Liver (tissue), 9 donors: Measurements from ENCODE around the gene KRTDAP. TPM values are rescaled to one million over a fixed set of nuclear protein-coding genes. Genes with fewer than 3 reads are reported as not detected.

Source experiments
- DNase-seq: peaks from one replicate; pipeline ENCODE4 v3.0.0-alpha.2; 2017; ENCODE audit warnings: low spot score
- H3K27ac ChIP-seq, 2 donors: one replicate each; pipeline ENCODE4 v1.7.0; 2013; ENCODE audit warnings: inconsistent platforms in 2 of 2, low read length in 2 of 2, control low read depth in 1 of 2, low read depth in 1 of 2, mild to moderate bottlenecking in 1 of 2
- H3K27me3 ChIP-seq, 4 donors: one replicate each; pipeline versions ENCODE4 v1.6.1 to v1.7.0; 2013; ENCODE audit warnings: low read length in 3 of 4, inconsistent platforms in 1 of 4, mild to moderate bottlenecking in 1 of 4, moderate library complexity in 1 of 4; ENCODE audit not compliant: control insufficient read depth in 4 of 4, insufficient read depth in 4 of 4
- H3K36me3 ChIP-seq, 4 donors: one replicate each; pipeline versions ENCODE4 v1.6.1 to v1.7.0; 2013; ENCODE audit warnings: low read length in 3 of 4, mild to moderate bottlenecking in 3 of 4, low read depth in 1 of 4, moderate library complexity in 1 of 4; ENCODE audit not compliant: control insufficient read depth in 4 of 4, insufficient read depth in 3 of 4
- H3K4me1 ChIP-seq, 4 donors: one replicate each; pipeline versions ENCODE4 v1.6.1 to v1.7.0; 2013; ENCODE audit warnings: low read length in 3 of 4, mild to moderate bottlenecking in 3 of 4, moderate library complexity in 1 of 4; ENCODE audit not compliant: control insufficient read depth in 4 of 4, insufficient read depth in 4 of 4
- H3K4me3 ChIP-seq, 3 donors: one replicate each; pipeline versions ENCODE4 v1.6.1 to v1.7.0; 2013; ENCODE audit warnings: low read length in 3 of 3, control low read depth in 1 of 3, low read depth in 1 of 3, mild to moderate bottlenecking in 1 of 3
- H3K9ac ChIP-seq, 2 donors: one replicate each; pipeline ENCODE4 v1.7.0; 2013; ENCODE audit warnings: low read length in 2 of 2, mild to moderate bottlenecking in 2 of 2, moderate library complexity in 2 of 2, control low read depth in 1 of 2, low read depth in 1 of 2
- H3K9me3 ChIP-seq, 4 donors: one replicate each; pipeline versions ENCODE4 v1.6.1 to v1.7.0; 2013; ENCODE audit warnings: low read length in 3 of 4; ENCODE audit not compliant: control insufficient read depth in 4 of 4
- ATF3 ChIP-seq: IDR thresholded peaks from 2 replicates; pipeline ENCODE4 v1.6.1; 2016; ENCODE audit warnings: antibody characterized with exemption
- CTCF ChIP-seq: fragments of 150-350 bp; IDR thresholded peaks from 2 replicates; pipeline ENCODE4 v1.5.1; 2017; ENCODE audit warnings: improper control_type of control experiment, low read depth, low read length; ENCODE audit not compliant: missing input control
- EGR1 ChIP-seq, 2 donors: IDR thresholded peaks; 2 replicates each; pipeline ENCODE4 v1.6.1; 2016 to 2018; ENCODE audit warnings: antibody characterized with exemption in 2 of 2, low read depth in 2 of 2
- FOXA1 ChIP-seq: IDR thresholded peaks from 2 replicates; pipeline ENCODE4 v1.6.1; 2016; ENCODE audit warnings: antibody characterized with exemption
- FOXA2 ChIP-seq: IDR thresholded peaks from 2 replicates; pipeline ENCODE4 v1.6.1; 2016; ENCODE audit warnings: antibody characterized with exemption
- GABPA ChIP-seq, 2 donors: IDR thresholded peaks in 1 of 2; conservative IDR thresholded peaks in 1 of 2; 2 replicates each; pipeline ENCODE4 v1.6.1; 2016; ENCODE audit warnings: antibody characterized with exemption in 2 of 2, mild to moderate bottlenecking in 1 of 2, moderate library complexity in 1 of 2
- HNF4A ChIP-seq, 2 donors: conservative IDR thresholded peaks; 2 replicates each; pipeline ENCODE4 v1.6.1; 2016; ENCODE audit warnings: antibody characterized with exemption in 2 of 2, mild to moderate bottlenecking in 2 of 2
- HNF4G ChIP-seq: IDR thresholded peaks from 2 replicates; pipeline ENCODE4 v1.6.1; 2016; ENCODE audit warnings: antibody characterized with exemption
- JUND ChIP-seq, 2 donors: IDR thresholded peaks; 2 replicates each; pipeline ENCODE4 v1.6.1; 2016; ENCODE audit warnings: antibody characterized with exemption in 2 of 2
- NR2F2 ChIP-seq: IDR thresholded peaks from 2 replicates; pipeline ENCODE4 v1.6.1; 2016; ENCODE audit warnings: antibody characterized with exemption
- RAD21 ChIP-seq, 2 donors: IDR thresholded peaks; 2 replicates each; pipeline ENCODE4 v1.6.1; 2016; ENCODE audit warnings: antibody characterized with exemption in 2 of 2, mild to moderate bottlenecking in 2 of 2
- RXRA ChIP-seq, 2 donors: IDR thresholded peaks; 2 replicates each; pipeline ENCODE4 v1.6.1; 2017 to 2018; ENCODE audit warnings: antibody characterized with exemption in 2 of 2, mild to moderate bottlenecking in 1 of 2
- SP1 ChIP-seq: IDR thresholded peaks from 2 replicates; pipeline ENCODE4 v1.6.1; 2018; ENCODE audit warnings: antibody characterized with exemption, mild to moderate bottlenecking
- TAF1 ChIP-seq: conservative IDR thresholded peaks from 2 replicates; pipeline ENCODE4 v1.6.1; 2016; ENCODE audit warnings: antibody characterized with exemption, mild to moderate bottlenecking
- YY1 ChIP-seq: IDR thresholded peaks from 2 replicates; pipeline ENCODE4 v1.6.1; 2016; ENCODE audit warnings: antibody characterized with exemption, mild to moderate bottlenecking
- ZBTB33 ChIP-seq: IDR thresholded peaks from 2 replicates; pipeline ENCODE4 v1.6.1; 2016; ENCODE audit warnings: antibody characterized with exemption
- WGBS: extraction: QIAGEN DNeasy Blood & Tissue Kit; methylation state at CpG from one replicate; pipeline ENCODE4 v1.1.7; 2013; 5-methylcytosine and 5-hydroxymethylcytosine counted together
- polyA plus RNA-seq, 2 donors: library from polyadenylated mRNA; stranded (reverse) in 1 of 2; unstranded in 1 of 2; fragments of 200-250 nt in 1 of 2; fragments of >200 nt in 1 of 2; fragmentation: Nextera tagmentation in 1 of 2; extraction: Ambion mirVana in 1 of 2; gene quantifications; one replicate each; pipeline versions ENCODE4 v1.2.1 to v1.2.3, GENCODE V29; 2013 to 2015
- total RNA-seq, 2 donors: library from RNA; depleted of rRNA; stranded (reverse); fragments of >200 nt; gene quantifications; one replicate each; pipeline ENCODE4 v1.2.3, GENCODE V29; 2014
- TF ChIP-seq, protein P1 (sequence below): IDR thresholded peaks from 2 replicates; pipeline ENCODE4 v1.6.1; 2016; ENCODE audit warnings: antibody characterized with exemption
- TF ChIP-seq, protein P2 (sequence below): IDR thresholded peaks from 2 replicates; pipeline ENCODE4 v1.6.1; 2016; ENCODE audit warnings: antibody characterized with exemption, mild to moderate bottlenecking
- donor health status: healthy.
- donor health status: healthy.
- donor health status: healthy.
- donor health status: healthy.
- donor health status: healthy.

The KRTDAP gene
- total and polyA plus RNA-seq, 4 donors: not detected

DNA sequence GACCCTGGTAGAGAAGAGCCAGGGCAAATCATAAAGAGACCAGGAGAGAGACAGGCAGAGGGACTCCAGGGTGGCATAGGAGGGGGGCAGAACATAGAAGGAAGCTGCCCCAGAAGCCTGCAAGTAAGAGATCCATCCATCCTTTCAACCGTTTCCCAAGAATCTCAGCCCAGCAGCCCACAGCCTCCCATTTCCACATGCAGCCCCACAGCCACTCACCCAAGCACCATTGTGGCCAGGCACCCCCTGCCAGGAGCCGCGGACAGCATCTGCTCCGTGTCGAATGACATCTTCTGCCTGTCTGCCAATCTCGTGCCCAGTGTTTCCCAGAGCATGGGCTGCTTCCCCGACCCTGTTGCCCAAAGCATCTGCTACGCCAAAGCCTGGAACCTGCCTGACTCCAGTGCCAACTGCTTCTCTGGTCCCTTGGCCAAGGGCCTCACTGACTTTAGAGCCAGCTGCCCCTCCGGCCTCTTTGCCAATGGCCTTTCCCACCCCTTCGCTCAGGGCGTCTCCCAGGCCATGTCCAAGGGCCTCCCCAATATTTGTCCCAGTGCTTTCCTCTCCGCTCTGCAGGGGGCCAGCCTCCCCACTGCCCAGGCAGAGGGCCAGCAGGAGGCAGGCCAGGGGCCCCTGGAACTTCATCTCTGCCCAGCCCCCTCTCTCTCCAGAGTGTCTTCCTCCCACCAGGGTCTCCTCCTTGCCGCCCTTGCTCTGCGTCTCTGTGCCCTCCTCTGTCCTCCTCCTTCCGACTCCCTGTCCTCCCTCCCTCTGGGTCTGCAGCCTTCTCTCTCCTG lies 22.8 kb upstream of the KRTDAP start:
- H3K27ac ChIP-seq: no peak overlapping the region
- no peaks in the 10 kb centered on the region for H3K9me3 ChIP-seq
- TF ChIP-seq NR2F2 (no peak), SP1 (no peak), ZBTB33 (no peak), GABPA (IDR thresholded peaks at IDR 0.05 in 1 of 2, conservative IDR thresholded peaks at IDR 0.05 in 1 of 2) (no peak), ATF3 (no peak), RXRA (IDR thresholded peaks at IDR 0.05) (no peak), CTCF (no peak), YY1 (no peak), FOXA1 (no peak), EGR1 (IDR thresholded peaks at IDR 0.05; ENCODE audit: low read depth in 2 of 2) (no peak), HNF4G (no peak), TAF1 (no peak), FOXA2 (no peak), JUND (IDR thresholded peaks at IDR 0.05) (no peak), RAD21 (IDR thresholded peaks at IDR 0.05) (no peak), HNF4A (conservative IDR thresholded peaks at IDR 0.05) (no peak)
- TF ChIP-seq, protein P1, sequence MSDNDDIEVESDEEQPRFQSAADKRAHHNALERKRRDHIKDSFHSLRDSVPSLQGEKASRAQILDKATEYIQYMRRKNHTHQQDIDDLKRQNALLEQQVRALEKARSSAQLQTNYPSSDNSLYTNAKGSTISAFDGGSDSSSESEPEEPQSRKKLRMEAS: no peak
- TF ChIP-seq, protein P2, sequence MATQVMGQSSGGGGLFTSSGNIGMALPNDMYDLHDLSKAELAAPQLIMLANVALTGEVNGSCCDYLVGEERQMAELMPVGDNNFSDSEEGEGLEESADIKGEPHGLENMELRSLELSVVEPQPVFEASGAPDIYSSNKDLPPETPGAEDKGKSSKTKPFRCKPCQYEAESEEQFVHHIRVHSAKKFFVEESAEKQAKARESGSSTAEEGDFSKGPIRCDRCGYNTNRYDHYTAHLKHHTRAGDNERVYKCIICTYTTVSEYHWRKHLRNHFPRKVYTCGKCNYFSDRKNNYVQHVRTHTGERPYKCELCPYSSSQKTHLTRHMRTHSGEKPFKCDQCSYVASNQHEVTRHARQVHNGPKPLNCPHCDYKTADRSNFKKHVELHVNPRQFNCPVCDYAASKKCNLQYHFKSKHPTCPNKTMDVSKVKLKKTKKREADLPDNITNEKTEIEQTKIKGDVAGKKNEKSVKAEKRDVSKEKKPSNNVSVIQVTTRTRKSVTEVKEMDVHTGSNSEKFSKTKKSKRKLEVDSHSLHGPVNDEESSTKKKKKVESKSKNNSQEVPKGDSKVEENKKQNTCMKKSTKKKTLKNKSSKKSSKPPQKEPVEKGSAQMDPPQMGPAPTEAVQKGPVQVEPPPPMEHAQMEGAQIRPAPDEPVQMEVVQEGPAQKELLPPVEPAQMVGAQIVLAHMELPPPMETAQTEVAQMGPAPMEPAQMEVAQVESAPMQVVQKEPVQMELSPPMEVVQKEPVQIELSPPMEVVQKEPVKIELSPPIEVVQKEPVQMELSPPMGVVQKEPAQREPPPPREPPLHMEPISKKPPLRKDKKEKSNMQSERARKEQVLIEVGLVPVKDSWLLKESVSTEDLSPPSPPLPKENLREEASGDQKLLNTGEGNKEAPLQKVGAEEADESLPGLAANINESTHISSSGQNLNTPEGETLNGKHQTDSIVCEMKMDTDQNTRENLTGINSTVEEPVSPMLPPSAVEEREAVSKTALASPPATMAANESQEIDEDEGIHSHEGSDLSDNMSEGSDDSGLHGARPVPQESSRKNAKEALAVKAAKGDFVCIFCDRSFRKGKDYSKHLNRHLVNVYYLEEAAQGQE: no peak
- peaks cover 0 to 1% (median 0%) of the 10 kb centered on the region in 4 donors for H3K36me3 ChIP-seq
- no peak for DNase-seq
- H3K4me1 ChIP-seq: peaks cover 0 to 16% (median 7%) of the 10 kb centered on the region in 4 donors
- no peaks in the 10 kb centered on the region for H3K27me3 ChIP-seq
- H3K9ac ChIP-seq: no peak overlapping the region
- no peak overlapping the region for H3K4me3 ChIP-seq
- WGBS: 89% methylated on average over 15 of the region's 15 CpGs
